Epithelial cell of esophagus (primary cell): ENCODE data around the gene SLC2A14.
A peak's percentile ranks its signal among the peaks of the same experiment; 100 is the strongest.
"Not testable (repeated sequence)": the region's sequence is repeated elsewhere in the genome, so short reads cannot be mapped to it uniquely, and the experiment has no call there.

Experiments used
- DNase-seq: peaks from one replicate; pipeline ENCODE4 v3.0.0; 2010; ENCODE audit warnings: low read depth
- H3K4me3 ChIP-seq: 2 replicates; pipeline ENCODE4 v1.5.1; 2011; ENCODE audit warnings: mild to moderate bottlenecking, low read length, control low read depth
- TF ChIP-seq, protein P1 (sequence below): IDR thresholded peaks from 2 replicates; pipeline ENCODE4 v1.5.1; 2011; ENCODE audit warnings: low read depth, mild to moderate bottlenecking, low read length, control low read depth, inconsistent platforms; ENCODE audit not compliant: insufficient read depth; ENCODE audit errors: missing control alignments

The SLC2A14 gene

GRCh38 chr12:7806863-7807487 is 65.7 kb downstream of the SLC2A14 start:
- no peak overlapping the region for H3K4me3 ChIP-seq
- TF ChIP-seq, protein P1, sequence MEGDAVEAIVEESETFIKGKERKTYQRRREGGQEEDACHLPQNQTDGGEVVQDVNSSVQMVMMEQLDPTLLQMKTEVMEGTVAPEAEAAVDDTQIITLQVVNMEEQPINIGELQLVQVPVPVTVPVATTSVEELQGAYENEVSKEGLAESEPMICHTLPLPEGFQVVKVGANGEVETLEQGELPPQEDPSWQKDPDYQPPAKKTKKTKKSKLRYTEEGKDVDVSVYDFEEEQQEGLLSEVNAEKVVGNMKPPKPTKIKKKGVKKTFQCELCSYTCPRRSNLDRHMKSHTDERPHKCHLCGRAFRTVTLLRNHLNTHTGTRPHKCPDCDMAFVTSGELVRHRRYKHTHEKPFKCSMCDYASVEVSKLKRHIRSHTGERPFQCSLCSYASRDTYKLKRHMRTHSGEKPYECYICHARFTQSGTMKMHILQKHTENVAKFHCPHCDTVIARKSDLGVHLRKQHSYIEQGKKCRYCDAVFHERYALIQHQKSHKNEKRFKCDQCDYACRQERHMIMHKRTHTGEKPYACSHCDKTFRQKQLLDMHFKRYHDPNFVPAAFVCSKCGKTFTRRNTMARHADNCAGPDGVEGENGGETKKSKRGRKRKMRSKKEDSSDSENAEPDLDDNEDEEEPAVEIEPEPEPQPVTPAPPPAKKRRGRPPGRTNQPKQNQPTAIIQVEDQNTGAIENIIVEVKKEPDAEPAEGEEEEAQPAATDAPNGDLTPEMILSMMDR, result peak; percentile 91
- peak; percentile 54 for DNase-seq

DNA sequence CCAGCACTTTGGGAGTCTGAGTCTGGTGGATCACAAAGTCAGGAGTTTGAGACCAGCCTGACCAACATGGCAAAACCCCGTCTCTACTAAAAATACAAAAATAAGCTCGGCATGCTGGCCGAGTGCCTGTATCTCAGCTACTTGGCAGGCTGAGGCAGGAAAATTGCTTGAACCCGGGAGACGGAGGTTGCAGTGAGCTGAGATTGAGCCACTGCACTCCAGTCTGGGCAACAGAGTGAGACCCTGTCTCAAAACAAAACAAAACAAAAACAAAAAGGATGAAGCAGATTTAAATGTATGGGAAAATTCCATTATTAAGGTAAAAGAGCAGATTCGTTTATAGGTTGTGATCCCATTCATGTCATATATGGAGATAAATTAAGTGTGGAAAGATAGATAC is 66.4 kb downstream of the SLC2A14 start:
- H3K4me3 ChIP-seq, DNase-seq: not testable (repeated sequence)

DNA sequence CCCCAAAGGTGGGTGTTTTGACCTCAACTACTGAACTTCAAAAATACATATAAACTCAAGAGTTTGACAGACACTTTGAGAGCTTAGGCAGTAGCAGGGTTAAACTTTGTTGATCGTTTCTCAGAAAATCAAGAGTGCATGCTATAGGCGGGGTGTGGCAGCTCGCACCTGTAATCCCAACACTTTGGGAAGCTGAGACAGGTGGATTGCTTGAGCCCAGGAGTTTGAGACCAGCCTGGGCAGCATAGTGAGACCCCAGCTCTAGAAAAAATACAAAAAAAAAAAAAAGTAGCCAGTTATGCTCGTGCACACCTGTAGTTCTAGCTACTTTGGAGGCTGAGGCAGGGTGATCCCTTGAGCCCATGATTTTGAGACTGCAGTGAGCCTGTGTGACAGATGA is 71.3 kb downstream of the SLC2A14 start:
- TF ChIP-seq, protein P1, result no peak
- no peak for DNase-seq
- no peak overlapping the region for H3K4me3 ChIP-seq

DNA sequence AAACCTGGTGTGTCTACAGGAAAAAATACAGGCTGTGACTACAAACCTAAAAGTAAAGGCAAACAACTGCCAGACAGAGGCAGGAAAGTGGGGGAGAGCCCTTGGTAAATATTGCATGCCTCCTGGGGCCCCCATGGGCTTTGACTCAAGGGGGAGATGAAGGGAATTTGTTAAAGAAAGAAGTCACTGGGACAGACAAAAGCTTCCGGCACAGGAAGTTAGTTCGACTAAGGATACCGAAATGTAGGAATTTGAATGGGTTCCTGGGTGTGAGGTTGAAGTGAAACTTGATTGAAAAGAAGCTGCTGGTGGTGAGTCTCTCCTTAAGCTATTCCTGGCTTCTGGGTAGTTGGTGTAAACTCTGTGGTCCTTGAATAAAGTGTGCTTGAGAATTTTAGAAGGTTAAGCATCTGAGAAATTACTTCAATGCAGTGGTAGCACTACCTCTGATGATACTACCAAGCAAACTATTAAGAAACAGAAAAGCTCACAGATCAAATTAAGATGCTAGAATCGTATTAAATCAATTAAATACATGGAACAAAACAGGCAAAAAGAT is 73.9 kb downstream of the SLC2A14 start:
- not testable (repeated sequence) for DNase-seq, H3K4me3 ChIP-seq

DNA sequence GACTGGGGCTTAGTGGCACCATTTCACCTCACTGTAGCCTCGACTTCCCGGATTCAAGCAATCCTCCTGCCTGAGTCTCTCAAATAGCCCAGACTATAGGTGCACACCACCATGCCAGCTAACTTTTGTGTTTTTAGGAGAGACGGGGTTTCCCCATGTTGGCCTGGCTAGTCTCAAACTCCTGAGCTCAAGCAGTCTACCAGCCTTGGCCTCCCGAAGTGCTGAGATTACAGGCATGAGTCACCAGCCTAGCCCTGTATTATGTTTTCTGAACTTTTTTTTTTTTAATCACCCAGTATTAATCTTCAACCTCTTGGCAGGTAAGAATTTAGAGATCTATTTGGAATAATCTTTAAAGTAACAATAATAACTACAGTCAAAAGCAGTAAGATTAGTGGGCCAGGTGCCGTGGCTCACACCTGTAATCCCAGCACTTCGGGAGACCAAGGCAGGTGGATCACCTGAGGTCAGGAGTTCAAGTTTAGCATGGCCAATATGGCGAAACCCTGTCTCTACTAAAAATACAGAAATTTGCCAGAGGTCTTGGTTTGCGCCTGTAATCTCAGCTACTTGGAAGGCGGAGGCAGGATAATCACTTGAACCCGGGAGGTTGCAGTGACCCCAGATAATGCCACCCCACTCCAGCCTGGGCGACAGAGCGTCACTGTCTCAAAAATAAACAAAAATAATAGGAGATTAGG is 74.9 kb downstream of the SLC2A14 start:
- no peak overlapping the region for H3K4me3 ChIP-seq
- DNase-seq, result peak; percentile 20
- TF ChIP-seq, protein P1, result no peak

DNA sequence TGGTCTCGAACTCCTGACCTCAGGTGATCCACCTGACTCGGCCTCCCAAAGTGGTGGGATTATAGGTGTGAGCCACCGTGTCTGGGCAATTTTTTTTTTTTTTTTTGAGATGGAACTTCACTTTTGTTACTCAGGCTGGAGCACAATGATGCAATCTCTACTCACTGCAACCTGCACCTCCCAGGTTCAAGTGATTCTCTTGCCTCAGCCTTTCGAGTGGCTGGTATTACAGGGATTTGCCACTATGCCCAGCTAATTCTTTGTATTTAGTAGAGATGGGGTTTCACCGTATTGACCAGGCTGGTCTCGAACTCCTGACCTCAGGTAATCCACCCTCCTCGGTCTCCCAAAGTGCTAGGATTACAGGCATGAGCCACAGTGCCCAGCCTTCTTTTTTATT is 75.4 kb downstream of the SLC2A14 start:
- not testable (repeated sequence) for H3K4me3 ChIP-seq, DNase-seq

GRCh38 chr12:7793211-7793610 is 79.5 kb downstream of the SLC2A14 start:
- TF ChIP-seq, protein P1, result no peak
- DNase-seq, result no peak
- no peak overlapping the region for H3K4me3 ChIP-seq

DNA sequence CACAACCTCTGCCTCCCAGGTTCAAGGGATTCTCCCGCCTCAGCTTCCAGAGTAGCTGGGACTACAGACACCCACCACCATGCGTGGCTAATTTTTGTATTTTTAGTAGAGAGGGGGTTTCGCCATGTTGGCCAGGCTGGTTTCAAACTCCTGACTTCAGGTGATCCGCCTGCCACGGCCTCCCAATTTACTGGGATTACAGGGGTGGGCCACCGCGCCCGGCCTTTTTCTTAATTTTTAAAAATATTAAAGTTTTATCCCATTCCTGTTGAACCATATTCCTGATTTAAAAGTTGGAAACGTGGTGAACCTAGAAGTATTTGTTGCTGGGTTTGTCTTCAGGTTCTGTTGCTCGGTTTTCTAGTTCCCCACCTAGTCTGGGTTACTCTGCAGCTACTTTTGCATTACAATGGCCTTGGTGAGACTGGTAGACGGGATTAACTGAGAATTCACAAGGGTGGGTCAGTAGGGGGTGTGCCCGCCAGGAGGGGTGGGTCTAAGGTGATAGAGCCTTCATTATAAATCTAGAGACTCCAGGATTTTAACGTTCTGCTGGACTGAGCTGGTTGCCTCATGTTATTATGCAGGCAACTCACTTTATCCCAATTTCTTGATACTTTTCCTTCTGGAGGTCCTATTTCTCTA is 83.7 kb downstream of the SLC2A14 start, which contains the start of gene NANOG:
Gene NANOG (plus strand): TSS at position 519 of the 645 bp plus-strand sequence. CDS start 213 bp downstream, outside the sequence.
- not testable (repeated sequence) for DNase-seq, H3K4me3 ChIP-seq

DNA sequence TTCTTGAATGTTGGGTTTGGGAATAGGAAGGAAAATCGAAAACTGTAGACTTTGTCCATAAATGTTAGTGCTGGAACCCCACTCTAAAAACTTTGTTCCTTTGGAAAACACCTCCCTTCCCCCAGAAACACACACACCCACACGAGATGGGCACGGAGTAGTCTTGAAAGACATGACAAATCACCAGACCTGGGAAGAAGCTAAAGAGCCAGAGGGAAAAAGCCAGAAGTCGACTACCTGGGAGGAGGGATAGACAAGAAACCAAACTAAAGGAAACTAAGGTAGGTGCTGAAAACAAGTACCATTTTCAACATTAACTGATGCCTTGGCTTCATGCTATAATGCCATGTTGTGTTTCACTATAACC is 84.4 kb downstream of the SLC2A14 start:
- TF ChIP-seq, protein P1, result no peak
- H3K4me3 ChIP-seq, result no peak overlapping the region
- DNase-seq, result no peak
